ENCODE results near the gene MOCOS.

Gene MOCOS

GRCh38 chr18:36142751-36143150 is 44.5 kb upstream of the MOCOS start:
- Histone ChIP-seq H3K4me2 (ENCODE audit: low read length) (no peak overlapping the region), H3K27ac (ENCODE audit: low read depth, low read length, poor library complexity, severe bottlenecking) (no peak overlapping the region), H3K27me3 (ENCODE audit: insufficient read depth, low read length) (no peaks in the 10 kb centered on the region), H3K9me2 (ENCODE audit: low read depth, low read length) (no peaks in the 10 kb centered on the region), H3K9me3 (ENCODE audit: low read length) (no peaks in the 10 kb centered on the region), H3K36me3 (ENCODE audit: insufficient read depth, low read length) (peaks cover 86% of the 10 kb centered on the region), H3F3A (ENCODE audit: insufficient read depth, low read length) (no peaks in the 10 kb centered on the region; the same call in 1 of the 2 replicates), H3K79me2 (ENCODE audit: insufficient read depth, low read length) (no peaks in the 10 kb centered on the region), H3K4me3 (ENCODE audit: low read depth, low read length, poor library complexity, severe bottlenecking) (no peak overlapping the region), H3K4me1 (ENCODE audit: insufficient read depth, low read length, severe bottlenecking) (no peaks in the 10 kb centered on the region), H2AFZ (ENCODE audit: low read length) (no peak overlapping the region), H4K20me1 (ENCODE audit: insufficient read depth, low read length) (no peaks in the 10 kb centered on the region), H3K9ac (ENCODE audit: low read length) (no peak overlapping the region)
- no peak for TF ChIP-seq CTCF (IDR thresholded peaks at IDR 0.05; ENCODE audit: low read length)
- no peak for TF ChIP-seq EZH2 (IDR thresholded peaks at IDR 0.05; ENCODE audit: borderline replicate concordance, low read length)

- H3K4me1 ChIP-seq (ENCODE audit: insufficient read depth, low read length, severe bottlenecking): peaks cover under 1% of the 10 kb centered on the region
- no peaks in the 10 kb centered on the region for H3K9me2 ChIP-seq (ENCODE audit: low read depth, low read length)
- TF ChIP-seq CTCF (IDR thresholded peaks at IDR 0.05; ENCODE audit: low read length) (no peak), EZH2 (IDR thresholded peaks at IDR 0.05; ENCODE audit: borderline replicate concordance, low read length) (no peak)
- H3K36me3 ChIP-seq (ENCODE audit: insufficient read depth, low read length): peaks cover 86% of the 10 kb centered on the region
- H3K4me2 ChIP-seq (ENCODE audit: low read length): no peak overlapping the region
- H3K9ac ChIP-seq (ENCODE audit: low read length): no peak overlapping the region
- no peaks in the 10 kb centered on the region for H3K27me3 ChIP-seq (ENCODE audit: insufficient read depth, low read length)
- no peaks in the 10 kb centered on the region for H4K20me1 ChIP-seq (ENCODE audit: insufficient read depth, low read length)
- H3K79me2 ChIP-seq (ENCODE audit: insufficient read depth, low read length): no peaks in the 10 kb centered on the region
- no peaks in the 10 kb centered on the region for H3F3A ChIP-seq (ENCODE audit: insufficient read depth, low read length)
- no peak overlapping the region for H3K4me3 ChIP-seq (ENCODE audit: low read depth, low read length, poor library complexity, severe bottlenecking)
- H2AFZ ChIP-seq (ENCODE audit: low read length): no peak overlapping the region
- no peaks in the 10 kb centered on the region for H3K9me3 ChIP-seq (ENCODE audit: low read length)
- no peak overlapping the region for H3K27ac ChIP-seq (ENCODE audit: low read depth, low read length, poor library complexity, severe bottlenecking)
These were observed 43.9 kb upstream of the MOCOS start for GRCh38 chr18:36143391-36143790.

- H3K27me3 ChIP-seq (ENCODE audit: insufficient read depth, low read length): no peaks in the 10 kb centered on the region
- H3K9ac ChIP-seq (ENCODE audit: low read length): no peak overlapping the region
- H3K4me3 ChIP-seq (ENCODE audit: low read depth, low read length, poor library complexity, severe bottlenecking): peak overlapping the region; percentile 23
- H2AFZ ChIP-seq (ENCODE audit: low read length): no peak overlapping the region
- H3K4me1 ChIP-seq (ENCODE audit: insufficient read depth, low read length, severe bottlenecking): peaks cover 24% of the 10 kb centered on the region
- no peaks in the 10 kb centered on the region for H3K9me3 ChIP-seq (ENCODE audit: low read length)
- H3K27ac ChIP-seq (ENCODE audit: low read depth, low read length, poor library complexity, severe bottlenecking): peak overlapping the region; percentile 83
- TF ChIP-seq CTCF (IDR thresholded peaks at IDR 0.05; ENCODE audit: low read length) (no peak), EZH2 (IDR thresholded peaks at IDR 0.05; ENCODE audit: borderline replicate concordance, low read length) (no peak)
- peak overlapping the region; percentile 19; the same call in 1 of the 2 replicates for H3K4me2 ChIP-seq (ENCODE audit: low read length)
- H3K9me2 ChIP-seq (ENCODE audit: low read depth, low read length): no peaks in the 10 kb centered on the region
- H4K20me1 ChIP-seq (ENCODE audit: insufficient read depth, low read length): no peaks in the 10 kb centered on the region
- no peaks in the 10 kb centered on the region for H3K79me2 ChIP-seq (ENCODE audit: insufficient read depth, low read length)
- H3K36me3 ChIP-seq (ENCODE audit: insufficient read depth, low read length): peaks cover 92% of the 10 kb centered on the region
- H3F3A ChIP-seq (ENCODE audit: insufficient read depth, low read length): no peaks in the 10 kb centered on the region
These were observed 37.6 kb upstream of the MOCOS start for GRCh38 chr18:36149514-36150289.

Data from OCI-LY1 (cell line).